NCI-H82 treated with DMSO at 0.1 percent for 48 hours (cell line): ENCODE measurements around the gene GARIN3.
"Not testable (repeated sequence)": the region's sequence is repeated elsewhere in the genome, so short reads cannot be mapped to it uniquely, and the experiment has no call there.

Experiments used
- DNase-seq: peaks from one replicate; lab custom pipeline; 2025; ENCODE audit not compliant: unreplicated experiment; lab: John Stamatoyannopoulos, UW

Gene GARIN3

GRCh38 chr5:157166214-157167213 lies at the start of gene GARIN3:
GARIN3 (minus strand) TSS chr5:157166264; CDS start chr5:157166168, 96 bp downstream.
- no peak for DNase-seq

GRCh38 chr5:157215514-157216167 lies 49.6 kb upstream of the GARIN3 start:
- DNase-seq: no peak

- no peak for DNase-seq
Measured at GRCh38 chr5:157214861-157215513, 48.9 kb upstream of the GARIN3 start.

- DNase-seq: no peak
Measured at GRCh38 chr5:157214415-157214814, 48.4 kb upstream of the GARIN3 start.

- no peak for DNase-seq
Measured at GRCh38 chr5:157213527-157214243, 47.6 kb upstream of the GARIN3 start.

- DNase-seq: no peak
Measured at GRCh38 chr5:157212307-157212706, 46.2 kb upstream of the GARIN3 start.

GRCh38 chr5:157210652-157211051 lies 44.6 kb upstream of the GARIN3 start:
- DNase-seq: not testable (repeated sequence)

GRCh38 chr5:157205708-157206107 lies 39.6 kb upstream of the GARIN3 start:
- no peak for DNase-seq

- no peak for DNase-seq
Measured at GRCh38 chr5:157204765-157205164, 38.7 kb upstream of the GARIN3 start.

- DNase-seq: no peak
Measured at GRCh38 chr5:157203417-157203816, 37.4 kb upstream of the GARIN3 start.

- DNase-seq: no peak
Measured at GRCh38 chr5:157201857-157202256, 35.8 kb upstream of the GARIN3 start.

- no peak for DNase-seq
Measured at GRCh38 chr5:157198277-157198986, 32.4 kb upstream of the GARIN3 start.

GRCh38 chr5:157197086-157197485 lies 31.0 kb upstream of the GARIN3 start:
- DNase-seq: no peak

GRCh38 chr5:157196045-157196444 lies 30.0 kb upstream of the GARIN3 start:
- no peak for DNase-seq

GRCh38 chr5:157193699-157194424 lies 27.8 kb upstream of the GARIN3 start:
- no peak for DNase-seq

- DNase-seq: no peak
Measured at GRCh38 chr5:157189223-157189622, 23.2 kb upstream of the GARIN3 start.

- no peak for DNase-seq
Measured at GRCh38 chr5:157188270-157188669, 22.2 kb upstream of the GARIN3 start.

- DNase-seq: no peak
Measured at GRCh38 chr5:157187046-157187754, 21.1 kb upstream of the GARIN3 start.
